HG03025 (cell line): ENCODE measurements around the gene CEACAM20.
A peak's percentile ranks its signal among the peaks of the same experiment; 100 is the strongest.
"Not testable (repeated sequence)": the region's sequence is repeated elsewhere in the genome, so short reads cannot be mapped to it uniquely, and the experiment has no call there.

Experiments
- ATAC-seq: cut with Tn5 transposase; IDR thresholded peaks from one replicate; pipeline ENCODE4 v1.9.1; 2021; ENCODE audit warnings: mild to moderate bottlenecking, moderate library complexity; ENCODE audit not compliant: unreplicated experiment, low FRiP score

CEACAM20 gene

DNA sequence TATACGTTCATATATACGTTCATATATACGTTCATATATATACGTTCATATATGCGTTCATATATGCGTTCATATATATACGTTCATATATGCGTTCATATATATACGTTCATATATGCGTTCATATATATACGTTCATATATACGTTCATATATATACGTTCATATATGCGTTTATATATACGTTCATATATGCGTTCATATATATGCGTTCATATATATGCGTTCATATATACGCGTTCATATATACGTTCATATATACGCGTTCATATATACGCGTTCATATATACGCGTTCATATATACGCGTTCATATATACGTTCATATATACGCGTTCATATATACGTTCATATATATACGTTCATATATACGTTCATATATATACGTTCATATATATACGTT is 21.5 kb upstream of the CEACAM20 start:
- not testable (repeated sequence) for ATAC-seq

GRCh38 chr19:44549507-44549906 is 20.0 kb upstream of the CEACAM20 start:
- ATAC-seq, result no peak

DNA sequence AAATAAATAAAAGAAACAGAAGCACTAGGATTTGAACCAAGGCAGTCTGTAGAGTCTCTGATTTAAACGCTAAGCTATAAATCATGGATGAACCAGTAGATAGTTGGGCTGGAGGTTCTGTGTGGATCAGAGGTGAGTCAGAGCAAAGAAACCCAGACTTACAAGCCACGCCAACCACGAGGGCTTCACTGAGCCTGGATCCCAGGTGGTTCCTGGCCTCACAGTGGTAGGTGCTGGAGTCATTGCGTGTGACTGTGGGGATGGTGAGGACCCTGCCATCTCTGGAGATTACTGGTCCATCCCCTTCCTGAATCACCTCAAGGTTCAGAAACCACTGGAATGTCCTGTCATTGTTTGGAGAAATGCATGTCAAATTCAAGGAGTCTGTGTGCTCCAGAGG is 19.3 kb upstream of the CEACAM20 start:
- no peak for ATAC-seq

DNA sequence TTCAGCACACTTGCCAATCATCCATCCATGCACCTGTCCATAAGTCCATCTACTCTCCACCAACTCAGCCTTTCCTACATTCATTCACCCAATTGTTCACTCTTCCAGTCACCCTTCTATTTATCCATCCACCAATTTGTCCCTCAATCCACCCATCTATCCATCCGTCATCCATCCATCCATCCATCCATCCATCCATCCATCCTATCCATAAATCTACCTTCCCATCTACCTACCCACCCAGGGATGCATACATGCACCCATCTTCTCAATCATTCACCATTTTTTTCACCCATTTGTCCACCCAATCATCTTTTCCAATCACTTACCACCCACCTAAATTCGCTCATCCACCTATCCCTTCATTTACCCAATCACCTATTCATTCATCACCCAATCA is 14.6 kb upstream of the CEACAM20 start:
- ATAC-seq, result no peak

GRCh38 chr19:44542671-44543070 is 13.2 kb upstream of the CEACAM20 start:
- no peak for ATAC-seq

DNA sequence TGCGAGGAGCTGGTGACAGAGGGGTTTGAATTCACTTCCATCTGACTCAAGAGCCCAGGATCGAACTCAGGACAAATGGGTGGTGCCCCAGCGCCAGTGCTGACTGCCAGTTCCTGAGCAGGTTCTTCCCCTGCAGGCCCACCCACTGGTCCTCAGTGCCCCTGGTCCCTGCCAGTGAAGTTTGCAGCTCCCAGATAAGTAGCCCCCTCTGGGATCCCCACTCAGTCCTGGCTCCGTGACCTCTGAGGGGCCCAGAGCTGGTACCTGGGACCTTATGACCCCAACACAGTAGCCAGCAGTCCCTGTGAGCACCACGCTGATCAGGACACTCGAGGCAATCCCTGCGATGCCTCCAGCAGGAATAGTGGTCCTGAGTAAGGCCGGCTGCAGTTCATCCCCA is 11.3 kb upstream of the CEACAM20 start:
- no peak for ATAC-seq

- no peak for ATAC-seq
Measured at GRCh38 chr19:44539991-44540390, 10.5 kb upstream of the CEACAM20 start.

- ATAC-seq, result no peak
Measured at GRCh38 chr19:44539236-44539826, 9.9 kb upstream of the CEACAM20 start.

GRCh38 chr19:44535361-44535760 is 5.9 kb upstream of the CEACAM20 start:
- ATAC-seq, result not testable (repeated sequence)

GRCh38 chr19:44532819-44533218 is 3.3 kb upstream of the CEACAM20 start:
- ATAC-seq, result no peak

- no peak for ATAC-seq
Measured at GRCh38 chr19:44530777-44531176, 1.3 kb upstream of the CEACAM20 start.

GRCh38 chr19:44527554-44527953 is 1.9 kb downstream of the CEACAM20 start:
- ATAC-seq, result no peak

DNA sequence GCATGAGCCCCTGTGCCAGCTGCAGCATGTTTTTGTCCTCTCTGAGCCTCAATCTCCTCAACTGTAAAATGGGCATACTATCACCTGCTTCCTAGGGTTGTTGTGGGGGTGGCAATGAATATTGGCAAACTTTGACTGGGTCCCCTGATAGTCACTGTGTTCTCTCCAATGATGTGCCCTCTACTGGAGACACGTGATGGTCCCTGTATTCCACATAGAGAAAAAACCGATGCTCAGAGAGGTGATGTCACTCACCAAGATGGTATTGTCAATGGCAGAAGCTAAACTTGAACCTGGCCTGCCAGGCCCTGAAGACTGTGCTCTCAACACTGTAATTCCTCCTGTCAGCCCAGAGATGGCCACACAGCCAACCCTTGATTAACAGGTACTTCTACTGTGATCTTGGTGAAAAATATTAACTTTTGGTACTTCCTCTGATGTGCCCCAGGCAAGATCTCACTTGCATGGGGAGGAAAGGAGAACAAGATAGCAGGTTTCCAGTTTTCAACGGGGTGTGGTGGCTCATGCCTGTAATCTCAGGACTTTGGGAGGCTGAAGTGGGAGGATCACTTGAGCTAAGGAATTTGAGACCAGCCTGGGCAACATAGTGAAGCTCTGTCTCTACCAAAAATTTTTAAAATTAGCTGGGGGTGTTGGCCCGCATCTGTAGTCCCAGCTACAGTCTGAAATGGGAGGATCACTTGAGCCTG is 3.6 kb downstream of the CEACAM20 start:
- ATAC-seq, result no peak

DNA sequence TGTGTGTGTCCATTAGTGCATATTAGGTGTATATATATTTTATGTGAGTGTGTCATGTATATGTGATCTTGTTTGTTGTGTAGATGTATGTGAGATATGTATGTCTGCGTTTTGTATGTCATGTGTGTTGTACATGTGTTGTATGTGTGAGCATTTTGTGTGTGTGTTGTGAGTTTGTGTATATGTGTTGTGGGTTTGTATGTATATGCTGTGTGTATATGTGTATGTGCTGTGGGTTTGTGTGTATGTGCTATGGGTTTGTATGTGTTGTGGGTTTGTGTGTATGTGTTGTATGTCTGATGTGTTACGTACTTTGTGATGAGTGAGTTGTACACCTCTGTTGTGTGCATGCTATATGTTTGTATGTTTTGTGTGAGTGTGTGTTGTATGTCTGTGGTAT is 8.1 kb downstream of the CEACAM20 start:
- no peak for ATAC-seq

DNA sequence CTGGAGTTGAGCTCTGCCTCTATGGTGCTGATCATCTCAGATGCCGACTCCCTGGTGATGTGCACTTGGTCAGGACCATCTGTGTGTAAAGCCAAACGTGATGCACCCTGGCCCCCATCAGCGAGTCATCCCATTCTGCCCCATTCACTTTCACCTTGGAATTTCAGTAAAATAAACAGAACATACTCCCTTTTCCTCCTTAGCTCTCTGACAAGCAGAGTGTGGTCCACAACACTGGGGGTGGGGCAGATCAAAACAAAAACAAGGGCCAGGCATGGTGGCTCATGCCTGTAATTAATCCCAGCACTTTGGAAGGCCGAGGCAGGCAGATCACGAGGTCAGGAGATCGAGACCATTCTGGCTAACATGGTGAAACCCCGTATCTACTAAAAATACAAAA is 12.3 kb downstream of the CEACAM20 start:
- no peak for ATAC-seq

- no peak for ATAC-seq
Measured at GRCh38 chr19:44515907-44516306, 13.6 kb downstream of the CEACAM20 start.

GRCh38 chr19:44515031-44515430 is 14.4 kb downstream of the CEACAM20 start:
- no peak for ATAC-seq

DNA sequence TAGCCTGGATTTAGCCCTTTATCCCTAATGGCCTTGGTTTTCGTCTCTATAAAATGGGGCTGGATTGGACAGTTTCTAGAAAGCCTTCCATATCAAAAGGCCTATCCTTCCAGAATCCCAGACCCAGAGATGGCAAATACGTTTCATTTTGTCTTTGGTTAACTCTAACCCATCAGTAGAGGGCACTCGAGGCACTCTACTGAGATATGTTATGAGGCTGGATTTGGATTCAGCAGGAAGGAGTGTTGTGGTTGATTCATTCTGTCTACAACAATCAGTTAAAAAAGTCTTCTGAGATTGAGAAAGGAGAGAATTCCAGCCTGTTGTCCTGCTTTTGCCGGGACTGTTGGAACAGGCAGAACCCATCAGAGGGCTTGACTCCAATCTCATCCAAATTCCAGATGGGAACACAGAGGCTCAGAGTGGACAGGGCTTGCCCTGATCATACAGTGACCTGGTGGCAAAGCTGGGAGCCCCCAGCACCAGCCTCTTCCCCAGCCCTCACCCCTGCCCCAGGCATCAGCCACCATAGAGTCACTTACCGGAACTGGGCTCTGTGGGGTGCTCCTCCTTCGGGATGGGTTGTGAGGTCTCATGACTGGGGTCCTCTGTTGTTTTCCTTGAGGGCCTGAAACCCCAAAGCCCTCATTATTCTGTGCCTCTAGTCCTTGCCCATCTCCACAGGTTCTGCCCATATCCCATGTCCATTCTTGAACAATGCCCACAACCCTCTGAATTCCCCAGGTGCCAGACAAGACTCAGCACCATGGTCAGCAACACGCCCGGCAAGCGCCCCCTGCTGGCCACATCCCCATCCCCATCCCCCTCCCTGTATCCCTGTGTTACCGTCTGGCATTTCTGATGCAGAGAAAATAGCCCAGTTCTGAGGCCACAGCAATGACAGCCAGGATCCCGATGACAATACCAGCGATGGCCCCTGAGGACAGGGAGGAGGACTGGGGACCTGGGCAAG is 16.9 kb downstream of the CEACAM20 start:
- no peak for ATAC-seq

GRCh38 chr19:44509478-44509877 is 20.0 kb downstream of the CEACAM20 start:
- ATAC-seq, result no peak

DNA sequence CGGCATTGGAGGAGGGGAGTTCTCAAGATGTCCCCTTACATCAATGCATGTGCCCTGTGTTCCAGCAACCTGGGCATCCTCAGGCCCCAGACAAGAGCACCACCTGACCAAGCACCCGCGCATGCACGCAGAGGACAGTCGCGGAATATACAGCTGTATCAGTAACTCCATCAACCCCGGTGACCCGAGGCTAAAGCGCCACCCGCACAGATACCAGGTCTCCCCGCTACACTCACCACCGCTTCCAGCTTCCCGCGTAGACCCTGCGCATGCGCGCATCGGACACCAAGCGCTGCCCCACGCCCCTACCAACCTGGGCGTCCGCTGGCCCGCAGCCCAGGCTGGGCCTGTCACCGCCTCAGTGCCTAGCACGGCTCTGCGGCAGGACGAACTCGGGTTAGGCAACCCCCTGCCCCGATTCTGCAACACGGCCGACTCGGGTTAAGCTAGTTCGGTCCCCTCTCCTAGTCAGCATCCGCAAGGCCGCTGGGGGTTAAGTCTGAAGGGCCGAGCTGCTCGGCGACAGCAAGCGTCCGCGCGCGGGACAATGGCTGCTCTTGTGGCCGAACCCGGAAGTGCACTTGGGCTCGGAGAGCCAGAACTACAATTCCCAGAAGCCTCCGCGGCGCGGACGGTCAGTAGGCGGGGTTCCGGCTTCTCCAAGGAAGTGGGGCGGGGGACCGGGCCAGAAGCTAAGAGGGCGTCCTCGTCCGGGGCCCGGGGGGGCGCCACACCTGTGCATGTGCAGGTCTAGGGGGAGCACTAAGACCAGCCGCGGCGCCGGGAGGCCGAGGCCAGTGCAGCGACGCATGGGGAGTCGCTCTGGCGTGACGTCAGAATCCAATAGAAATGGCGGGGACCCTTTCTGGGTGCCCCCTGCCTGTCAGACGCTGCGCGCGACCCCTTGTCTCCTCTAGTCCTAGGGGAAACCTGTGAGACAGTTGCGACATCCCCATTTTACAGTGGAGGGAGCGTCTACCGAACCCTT is 29.2 kb downstream of the CEACAM20 start, which contains the start of gene ZNF180:
ZNF180 (minus strand) TSS at position 561 of the 988 bp plus-strand sequence. CDS start 3,188 bp downstream, outside the sequence.
- ATAC-seq, result peak; percentile 88
